Measurements from ENCODE around the gene TSPAN9. TPM values are rescaled to one million over a fixed set of nuclear protein-coding genes. Genes with fewer than 3 reads are reported as not detected.

TSPAN9 gene
- total RNA-seq, 1 donor from 2014 or later, result 5.0 TPM

DNA sequence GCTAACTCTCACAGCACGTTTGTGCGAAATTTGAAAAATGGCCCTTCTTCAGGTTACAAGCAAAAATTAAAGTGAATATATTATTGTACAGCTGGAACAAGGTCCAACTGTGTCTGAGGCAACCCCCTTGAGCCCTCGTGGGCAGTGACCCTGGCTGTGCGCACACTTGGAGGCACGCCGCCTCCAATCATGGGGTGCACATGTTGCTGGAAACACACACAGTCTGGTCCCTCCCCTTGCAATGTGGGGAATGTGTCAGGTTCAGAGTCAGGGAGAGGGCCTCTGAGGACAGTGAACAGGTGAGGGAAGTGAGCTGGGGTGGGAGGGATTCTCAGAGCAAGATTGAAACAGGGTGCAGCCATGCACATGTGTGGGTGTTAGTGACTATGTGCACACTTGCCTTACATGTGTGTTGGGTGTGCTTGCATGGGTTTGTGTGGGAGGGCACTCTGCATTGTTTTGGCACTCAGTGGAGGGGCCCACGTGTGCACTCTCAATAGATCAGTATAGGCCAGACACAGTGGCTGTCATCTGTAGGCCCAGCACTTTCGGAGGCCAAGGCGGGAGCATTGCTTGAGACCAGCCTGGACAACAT, 9.6 kb downstream of the TSPAN9 start:
- no peak overlapping the region for H3K4me3 ChIP-seq (ENCODE audit: low read depth, low read length)
- no peaks in the 10 kb centered on the region for H3K36me3 ChIP-seq (ENCODE audit: control insufficient read depth, insufficient read depth, low read length)
- TF ChIP-seq, protein P1, sequence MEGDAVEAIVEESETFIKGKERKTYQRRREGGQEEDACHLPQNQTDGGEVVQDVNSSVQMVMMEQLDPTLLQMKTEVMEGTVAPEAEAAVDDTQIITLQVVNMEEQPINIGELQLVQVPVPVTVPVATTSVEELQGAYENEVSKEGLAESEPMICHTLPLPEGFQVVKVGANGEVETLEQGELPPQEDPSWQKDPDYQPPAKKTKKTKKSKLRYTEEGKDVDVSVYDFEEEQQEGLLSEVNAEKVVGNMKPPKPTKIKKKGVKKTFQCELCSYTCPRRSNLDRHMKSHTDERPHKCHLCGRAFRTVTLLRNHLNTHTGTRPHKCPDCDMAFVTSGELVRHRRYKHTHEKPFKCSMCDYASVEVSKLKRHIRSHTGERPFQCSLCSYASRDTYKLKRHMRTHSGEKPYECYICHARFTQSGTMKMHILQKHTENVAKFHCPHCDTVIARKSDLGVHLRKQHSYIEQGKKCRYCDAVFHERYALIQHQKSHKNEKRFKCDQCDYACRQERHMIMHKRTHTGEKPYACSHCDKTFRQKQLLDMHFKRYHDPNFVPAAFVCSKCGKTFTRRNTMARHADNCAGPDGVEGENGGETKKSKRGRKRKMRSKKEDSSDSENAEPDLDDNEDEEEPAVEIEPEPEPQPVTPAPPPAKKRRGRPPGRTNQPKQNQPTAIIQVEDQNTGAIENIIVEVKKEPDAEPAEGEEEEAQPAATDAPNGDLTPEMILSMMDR (IDR thresholded peaks at IDR 0.05; ENCODE audit: insufficient read depth, low read length, severe bottlenecking), result no peak
- FAIRE-seq (no peak), DNase-seq (ENCODE audit: low read depth) (no peak)
- no peaks in the 10 kb centered on the region for H3K27me3 ChIP-seq (ENCODE audit: control insufficient read depth, insufficient read depth, low read length)

DNA sequence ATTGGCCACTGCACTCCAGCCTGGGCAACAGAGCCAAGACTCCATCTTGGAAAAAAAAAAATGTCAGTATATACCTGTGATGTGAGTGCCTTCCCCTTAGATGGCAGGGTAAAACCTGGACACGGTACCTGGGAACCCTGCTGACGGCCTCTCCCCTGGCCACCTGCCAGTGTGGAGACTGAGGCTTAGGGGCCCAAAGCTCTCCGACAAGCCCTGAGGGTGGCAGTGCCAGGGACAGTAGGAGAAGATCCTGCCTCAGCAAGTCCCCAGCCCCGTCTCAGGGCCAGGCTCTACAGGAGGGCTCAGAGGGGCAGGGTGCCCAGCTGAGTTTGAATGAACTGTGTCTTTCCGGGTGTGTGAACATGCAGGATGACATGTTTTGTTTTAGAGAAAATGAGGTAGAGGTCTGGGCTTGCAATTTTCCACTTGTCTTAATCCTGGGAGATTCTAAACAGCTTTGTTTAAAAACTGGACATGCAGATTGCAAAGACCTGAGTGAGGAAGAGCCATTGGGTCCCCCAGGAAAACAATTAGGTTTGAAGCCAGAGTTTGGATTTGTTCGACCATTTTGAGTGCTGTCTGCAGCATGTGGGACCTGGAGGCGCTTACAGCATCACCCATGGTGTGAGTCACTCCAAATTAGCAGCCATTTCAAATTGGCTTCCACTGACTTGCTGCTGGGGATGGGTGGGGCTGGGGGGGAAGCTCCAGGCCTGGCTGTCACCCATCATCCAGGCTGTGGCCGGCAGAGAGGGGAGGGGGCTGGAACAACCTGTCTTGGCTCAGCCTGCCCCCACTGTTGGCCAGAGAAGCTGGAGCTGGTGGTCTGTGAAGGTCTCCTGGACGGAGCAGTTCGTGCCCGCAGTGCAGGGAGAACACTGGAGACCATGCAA, 10.8 kb downstream of the TSPAN9 start:
- TF ChIP-seq, protein P1 (IDR thresholded peaks at IDR 0.05; ENCODE audit: insufficient read depth, low read length, severe bottlenecking), result no peak
- no peak for DNase-seq (ENCODE audit: low read depth)
- no peak overlapping the region for H3K4me3 ChIP-seq (ENCODE audit: low read depth, low read length)
- no peaks in the 10 kb centered on the region for H3K27me3 ChIP-seq (ENCODE audit: control insufficient read depth, insufficient read depth, low read length)
- no peaks in the 10 kb centered on the region for H3K36me3 ChIP-seq (ENCODE audit: control insufficient read depth, insufficient read depth, low read length)
- no peak for FAIRE-seq

DNA sequence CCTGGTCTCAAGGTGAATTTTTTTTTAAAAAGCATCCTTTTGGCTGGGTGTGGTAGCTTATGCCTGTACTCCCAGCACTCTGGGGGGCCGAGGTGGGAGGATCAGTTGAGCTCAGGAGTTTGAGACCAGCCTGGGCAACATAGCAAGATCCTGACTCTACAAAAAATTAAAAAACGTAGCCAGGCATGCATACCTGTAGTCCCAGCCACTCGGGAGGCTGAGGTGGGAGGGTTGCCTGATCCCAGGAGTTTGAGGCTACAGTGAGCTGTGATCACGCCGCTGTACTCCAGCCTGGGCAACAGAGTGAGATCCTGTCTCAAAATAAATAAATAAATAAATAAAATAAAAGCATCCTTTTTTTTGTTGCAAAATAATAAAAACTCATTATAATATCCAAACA, 12.4 kb downstream of the TSPAN9 start:
- DNase-seq (ENCODE audit: low read depth), result no peak
- no peak overlapping the region for H3K4me3 ChIP-seq (ENCODE audit: low read depth, low read length)
- TF ChIP-seq, protein P1 (IDR thresholded peaks at IDR 0.05; ENCODE audit: insufficient read depth, low read length, severe bottlenecking), result no peak

DNA sequence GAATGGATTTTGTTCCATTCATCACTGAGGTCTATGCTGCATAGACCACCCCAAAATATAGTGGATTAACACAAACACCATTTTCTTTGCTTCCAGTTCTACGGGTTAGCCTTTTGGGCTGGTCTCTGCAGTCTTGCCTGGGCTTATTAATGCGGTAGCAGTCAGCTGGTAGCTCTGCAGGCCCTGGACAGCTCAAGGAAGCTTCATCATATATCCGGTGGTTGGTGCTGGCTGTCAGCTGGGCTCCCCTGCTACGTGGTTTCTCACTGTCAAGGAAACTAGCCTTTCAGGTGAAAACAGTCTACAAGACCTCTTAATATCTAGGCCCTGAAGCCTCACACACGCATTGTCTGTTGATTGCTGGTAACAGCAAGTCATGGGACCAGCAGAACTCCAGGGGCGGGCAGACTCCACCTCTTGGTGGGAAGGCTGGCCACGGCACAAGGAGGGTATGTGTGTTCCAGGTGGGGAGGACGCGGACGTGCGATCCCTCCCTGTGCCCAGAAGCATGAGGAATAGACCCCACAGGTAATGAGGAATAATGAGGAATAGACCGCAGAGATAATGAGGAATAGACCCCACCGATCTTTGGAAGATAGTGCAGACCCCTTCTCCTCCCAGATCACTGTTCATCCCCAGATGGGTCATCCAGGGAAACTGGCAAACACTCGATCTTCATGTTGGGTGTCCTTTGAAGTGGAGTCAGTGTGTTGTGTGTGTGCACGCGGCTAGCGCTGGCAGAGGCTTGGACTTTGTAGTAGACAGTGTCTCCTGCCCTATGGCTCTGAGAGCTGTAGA, 13.3 kb downstream of the TSPAN9 start:
- FAIRE-seq (no peak), DNase-seq (ENCODE audit: low read depth) (no peak)
- TF ChIP-seq, protein P1 (IDR thresholded peaks at IDR 0.05; ENCODE audit: insufficient read depth, low read length, severe bottlenecking), result no peak
- no peaks in the 10 kb centered on the region for H3K27me3 ChIP-seq (ENCODE audit: control insufficient read depth, insufficient read depth, low read length)
- H3K36me3 ChIP-seq (ENCODE audit: control insufficient read depth, insufficient read depth, low read length), result no peaks in the 10 kb centered on the region
- H3K4me3 ChIP-seq (ENCODE audit: low read depth, low read length), result no peak overlapping the region

More for the DNA sequence above, 12.4 kb downstream of the TSPAN9 start:
- Histone ChIP-seq H3K27me3 (ENCODE audit: control insufficient read depth, insufficient read depth, low read length) (no peaks in the 10 kb centered on the region), H3K36me3 (ENCODE audit: control insufficient read depth, insufficient read depth, low read length) (no peaks in the 10 kb centered on the region)
- no peak for FAIRE-seq

DNA sequence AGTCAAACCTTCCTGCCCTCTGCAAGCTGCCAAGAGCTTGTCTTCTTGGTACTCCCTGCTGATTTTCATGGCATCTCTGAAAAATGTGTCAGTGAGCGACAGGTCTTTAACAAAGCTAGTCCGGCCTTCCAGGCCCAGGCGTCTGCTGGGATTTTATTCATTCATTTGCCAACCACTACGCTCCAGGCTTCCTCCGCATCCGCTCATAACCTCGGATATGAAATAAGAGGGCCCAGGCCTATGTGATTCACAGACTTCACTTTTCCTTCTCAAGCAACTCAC, 13.8 kb downstream of the TSPAN9 start:
- H3K27me3 ChIP-seq (ENCODE audit: control insufficient read depth, insufficient read depth, low read length), result no peaks in the 10 kb centered on the region
- no peak overlapping the region for H3K4me3 ChIP-seq (ENCODE audit: low read depth, low read length)
- FAIRE-seq (no peak), DNase-seq (ENCODE audit: low read depth) (no peak)
- TF ChIP-seq, protein P1 (IDR thresholded peaks at IDR 0.05; ENCODE audit: insufficient read depth, low read length, severe bottlenecking), result no peak
- no peaks in the 10 kb centered on the region for H3K36me3 ChIP-seq (ENCODE audit: control insufficient read depth, insufficient read depth, low read length)
